ENCODE results near the gene TMEM185B.
"Not testable (repeated sequence)": the region's sequence is repeated elsewhere in the genome, so short reads cannot be mapped to it uniquely, and the experiment has no call there.

TMEM185B gene

DNA sequence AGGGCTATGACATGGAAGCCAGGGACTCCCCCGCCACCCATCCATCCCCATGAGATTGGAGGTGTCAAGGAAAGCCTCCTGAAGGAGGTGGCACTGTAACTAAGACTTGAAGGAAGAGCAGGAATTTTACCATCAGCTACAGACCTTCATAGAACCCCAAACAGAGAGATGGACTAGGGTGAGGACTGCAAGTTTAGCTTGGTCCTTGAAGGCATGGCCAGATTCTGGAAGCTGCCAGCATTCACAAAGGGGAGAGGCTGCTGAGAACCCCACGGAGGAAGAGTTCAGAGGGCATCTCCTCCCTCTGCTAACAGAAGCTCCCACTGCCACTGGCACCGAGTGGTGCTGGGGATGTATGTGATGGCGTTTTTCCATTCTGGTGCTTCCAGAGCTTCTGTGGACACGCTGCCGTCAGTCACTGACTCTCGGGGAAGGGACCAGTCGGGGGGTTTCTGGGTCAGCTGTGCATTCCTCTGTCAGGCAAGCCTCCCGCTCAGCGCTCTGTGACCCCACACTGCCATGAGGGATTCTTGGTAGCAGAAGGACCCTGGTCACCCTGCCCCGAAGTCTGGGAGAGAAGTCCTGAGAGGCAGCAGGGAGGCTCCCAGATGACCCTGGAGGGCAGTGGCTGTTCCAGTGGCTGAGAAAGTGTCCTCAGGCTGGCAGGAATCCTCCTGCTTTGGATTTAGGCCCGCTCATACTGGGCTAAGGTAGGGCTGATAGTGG lies 18.1 kb downstream of the TMEM185B start:
- DNase-seq = no peak

DNA sequence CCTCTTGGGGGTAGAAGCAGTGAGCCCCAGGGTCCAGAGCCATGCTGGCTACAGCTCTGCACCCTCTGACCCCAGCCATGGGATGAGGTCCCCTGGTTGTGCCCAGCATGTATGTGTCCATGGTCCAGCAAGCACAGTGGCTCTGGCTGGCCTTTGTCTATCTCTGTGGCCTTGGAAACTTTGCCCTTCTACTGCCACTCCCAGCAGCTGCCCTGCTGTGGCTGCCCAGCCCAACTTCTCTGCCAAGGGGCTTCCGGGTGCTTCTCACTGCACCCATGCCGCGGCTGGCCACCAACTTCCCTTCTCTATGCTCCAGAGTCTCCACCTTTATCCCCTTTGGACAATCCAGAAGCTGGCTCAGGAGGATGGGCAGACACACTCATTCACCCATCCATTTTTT lies 18.8 kb downstream of the TMEM185B start:
- DNase-seq = no peak

GRCh38 chr2:120204022-120204405 lies 19.2 kb downstream of the TMEM185B start:
- DNase-seq = no peak

DNA sequence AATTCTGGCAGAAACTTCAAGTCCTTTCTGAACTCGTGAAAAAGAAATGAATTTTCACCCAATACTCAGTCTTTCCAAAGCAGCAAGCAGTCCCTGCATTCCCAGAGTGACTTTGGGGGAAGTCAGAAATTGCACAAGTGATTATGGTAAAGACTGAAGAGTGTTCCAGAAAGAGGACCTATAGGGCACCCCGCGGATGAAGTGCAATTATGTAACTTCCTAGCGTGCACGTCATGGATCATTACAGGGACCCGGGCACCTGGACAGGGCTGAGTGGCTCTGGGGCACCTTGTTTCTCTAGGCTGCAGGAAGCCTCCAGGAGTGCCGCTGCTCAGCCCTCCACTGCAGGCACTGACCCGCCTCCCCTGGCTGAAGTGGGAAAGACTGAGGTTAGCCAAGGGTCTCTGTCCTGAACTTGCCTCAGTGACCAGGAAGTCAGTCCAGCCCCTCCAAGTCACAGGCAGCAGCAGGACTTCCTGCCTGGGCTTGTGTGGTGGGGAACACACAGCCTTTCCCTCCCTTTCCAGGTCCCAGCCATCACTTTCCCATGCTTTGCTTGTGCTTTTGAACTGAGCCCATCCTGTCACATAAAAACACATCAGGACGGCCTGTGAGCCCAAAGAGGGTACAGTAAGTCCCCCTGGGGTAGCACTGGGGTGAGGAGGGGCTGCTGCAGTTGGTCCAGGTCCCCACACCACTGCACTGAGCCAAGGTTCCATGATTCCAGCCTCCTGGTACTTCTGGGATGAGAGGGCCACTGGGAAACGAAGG lies 19.8 kb downstream of the TMEM185B start:
- DNase-seq = no peak

- not testable (repeated sequence) for DNase-seq
Measured at GRCh38 chr2:120199817-120200459, 23.3 kb downstream of the TMEM185B start.

- no peak for DNase-seq
Measured at GRCh38 chr2:120195553-120195952, 27.6 kb downstream of the TMEM185B start.

DNA sequence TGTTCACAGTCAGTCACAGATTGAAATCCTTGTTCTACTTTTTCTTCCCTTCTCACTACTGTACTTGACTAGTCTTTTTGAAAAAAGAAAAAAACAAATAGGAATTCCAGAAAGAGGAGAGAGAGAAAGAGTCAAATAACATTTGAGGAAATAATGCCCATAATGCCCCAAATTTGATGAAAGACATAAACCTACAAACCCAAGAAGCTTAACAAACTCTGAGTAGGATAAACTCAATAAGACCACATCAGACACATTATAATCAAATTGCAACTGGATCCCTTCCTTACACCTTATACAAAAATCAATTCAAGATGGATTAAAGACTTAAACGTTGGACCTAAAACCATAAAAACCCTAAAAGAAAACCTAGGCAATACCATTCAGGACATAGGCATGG lies 30.9 kb downstream of the TMEM185B start:
- no peak for DNase-seq

DNA sequence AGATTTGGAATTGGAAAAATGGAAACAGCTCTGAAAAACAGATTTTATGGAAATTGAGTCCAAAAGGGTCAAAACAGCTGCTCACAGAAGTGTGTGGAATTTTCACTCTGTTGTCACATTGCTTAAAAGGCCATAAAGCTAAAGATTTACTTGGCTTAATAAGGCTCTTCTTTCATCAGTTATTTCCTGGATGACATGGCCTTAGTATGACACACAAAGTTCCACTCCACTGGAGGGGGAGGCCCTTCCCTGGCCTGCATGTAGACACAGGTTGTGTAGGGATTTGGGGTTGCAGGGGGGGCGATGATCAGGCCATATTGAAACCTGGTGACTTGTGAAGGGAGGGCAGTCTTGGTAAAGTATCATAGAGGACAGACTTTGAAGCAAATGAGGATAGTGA lies 34.0 kb downstream of the TMEM185B start:
- DNase-seq = no peak

DNA sequence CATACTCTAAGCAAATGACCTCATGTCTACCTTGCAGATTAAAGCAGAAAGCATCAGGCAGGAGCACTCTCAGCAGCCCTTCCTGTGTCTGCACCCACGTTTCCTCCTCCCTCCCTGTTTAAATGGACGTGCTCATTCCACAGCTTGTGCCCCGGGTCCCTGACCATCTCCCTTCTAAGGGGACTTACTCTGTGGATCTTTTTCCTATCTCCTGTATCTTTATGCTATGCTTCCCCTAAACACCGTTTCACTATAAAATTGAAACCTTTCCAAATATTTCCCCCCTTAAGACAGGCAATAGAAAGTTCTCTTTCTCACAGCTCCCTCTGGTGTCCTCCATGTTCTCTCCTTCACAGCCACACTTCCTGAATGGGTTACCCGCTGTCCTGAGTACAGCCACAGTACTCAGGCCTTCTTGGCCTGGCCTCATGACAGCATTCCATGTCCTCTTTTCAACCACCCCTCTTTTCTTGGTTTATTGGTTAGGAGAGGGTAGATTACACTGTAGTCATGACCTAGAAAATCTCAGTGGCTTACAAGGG lies 41.1 kb downstream of the TMEM185B start:
- DNase-seq = no peak

DNA sequence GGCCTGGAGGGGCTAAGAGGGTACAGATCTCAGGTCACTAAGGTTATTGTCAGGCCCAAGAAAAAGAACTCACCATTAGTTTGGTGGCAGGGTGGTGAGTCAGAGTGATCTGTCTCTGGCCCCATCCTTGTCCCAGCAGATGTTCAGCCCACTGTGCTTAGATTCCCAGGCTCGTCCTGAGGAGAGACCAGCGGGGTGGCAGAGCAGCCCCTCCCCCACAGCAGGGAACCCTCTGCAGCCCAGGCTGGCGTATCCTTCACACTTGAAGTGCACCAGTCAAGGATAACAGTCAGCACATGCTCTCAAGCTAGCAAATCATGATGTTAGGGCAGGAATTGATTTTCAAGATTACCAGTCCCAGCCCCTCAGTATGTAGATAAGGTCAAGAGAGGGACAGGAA lies 43.1 kb downstream of the TMEM185B start:
- no peak for DNase-seq

GRCh38 chr2:120179396-120179795 lies 43.8 kb downstream of the TMEM185B start:
- DNase-seq = no peak

GRCh38 chr2:120177973-120178372 lies 45.2 kb downstream of the TMEM185B start:
- DNase-seq = no peak

- peak; percentile 8 for DNase-seq
Measured at GRCh38 chr2:120177001-120177621, 46.1 kb downstream of the TMEM185B start.

GRCh38 chr2:120176526-120176925 lies 46.7 kb downstream of the TMEM185B start:
- DNase-seq = no peak

- DNase-seq = peak; percentile 63
Measured at GRCh38 chr2:120174963-120175581, 48.1 kb downstream of the TMEM185B start.
